Naive thymus-derived CD4-positive, alpha-beta T cell (primary cell): ENCODE measurements around the gene HEXD. TPM values are rescaled to one million over a fixed set of nuclear protein-coding genes. Genes with fewer than 3 reads are reported as not detected.

Experiments used
- ATAC-seq: fragments of 150-1000 bp; cut with Tn5 transposase; 2 replicates; pipeline ENCODE4 v1.10.0; 2021; ENCODE audit warnings: mild to moderate bottlenecking, moderate library complexity
- CTCF ChIA-PET: fragments of 350-600 bp; sonication (Branson Sonifier 250); formaldehyde crosslinking; loops from one replicate; lab custom pipeline; 2021; ENCODE audit warnings: antibody characterized with exemption; lab: Charles Lee
- POLR2A ChIA-PET: fragments of 350-600 bp; sonication (Branson Sonifier 250); formaldehyde crosslinking; loops from one replicate; lab custom pipeline; 2021; ENCODE audit warnings: antibody characterized with exemption, inconsistent platforms; lab: Charles Lee
- DNase-seq, 9 donors: peaks; one replicate each; pipeline versions ENCODE4 v3.0.0 to v3.0.0-alpha.2; 2020 to 2022; ENCODE audit warnings: mixed read lengths in 1 of 9
- H3K27ac ChIP-seq: one replicate; pipeline ENCODE4 v1.7.0; 2013; ENCODE audit warnings: mild to moderate bottlenecking, low read depth, low read length, moderate library complexity
- H3K27me3 ChIP-seq, 2 donors: one replicate each; pipeline ENCODE4 v1.7.0; 2013; ENCODE audit warnings: low read length in 2 of 2, mild to moderate bottlenecking in 2 of 2, moderate library complexity in 2 of 2; ENCODE audit not compliant: control insufficient read depth in 2 of 2, insufficient read depth in 2 of 2
- H3K36me3 ChIP-seq, 3 experiments: 1 replicate in 2 of 3; 2 replicates in 1 of 3; pipeline ENCODE4 v1.7.0; 2013; ENCODE audit warnings: low read length in 3 of 3, mild to moderate bottlenecking in 3 of 3, moderate library complexity in 1 of 3; ENCODE audit not compliant: insufficient read depth in 3 of 3, control insufficient read depth in 2 of 3
- H3K4me1 ChIP-seq, 2 donors: one replicate each; pipeline ENCODE4 v1.7.0; 2013; ENCODE audit warnings: low read length in 2 of 2, mild to moderate bottlenecking in 2 of 2, moderate library complexity in 1 of 2; ENCODE audit not compliant: control insufficient read depth in 2 of 2, insufficient read depth in 2 of 2
- H3K4me3 ChIP-seq: 2 replicates; pipeline ENCODE4 v1.7.0; 2013; ENCODE audit warnings: mild to moderate bottlenecking, low read length
- H3K9me3 ChIP-seq, 3 experiments: 1 replicate in 2 of 3; 2 replicates in 1 of 3; pipeline ENCODE4 v1.7.0; 2013; ENCODE audit warnings: low read length in 3 of 3; ENCODE audit not compliant: control insufficient read depth in 2 of 3
- H3K27ac Mint-ChIP-seq, 9 donors: one replicate each; pipeline ENCODE4 v1.8.0; 2020 to 2022; ENCODE audit warnings: mixed read lengths in 9 of 9, mild to moderate bottlenecking in 8 of 9, moderate library complexity in 5 of 9, inconsistent platforms in 2 of 9
- H3K27me3 Mint-ChIP-seq, 5 donors: one replicate each; pipeline ENCODE4 v1.8.0; 2021 to 2022; ENCODE audit warnings: mixed read lengths in 5 of 5, mild to moderate bottlenecking in 1 of 5
- H3K36me3 Mint-ChIP-seq, 5 donors: one replicate each; pipeline ENCODE4 v1.8.0; 2020 to 2022; ENCODE audit warnings: mixed read lengths in 5 of 5, mild to moderate bottlenecking in 3 of 5, inconsistent platforms in 1 of 5
- H3K4me1 Mint-ChIP-seq, 7 donors: one replicate each; pipeline ENCODE4 v1.8.0; 2020 to 2022; ENCODE audit warnings: mixed read lengths in 7 of 7, mild to moderate bottlenecking in 3 of 7, inconsistent platforms in 1 of 7
- H3K4me3 Mint-ChIP-seq, 10 donors: one replicate each; pipeline ENCODE4 v1.8.0; 2020 to 2022; ENCODE audit warnings: mild to moderate bottlenecking in 10 of 10, mixed read lengths in 10 of 10, moderate library complexity in 6 of 10, inconsistent platforms in 2 of 10
- H3K9me3 Mint-ChIP-seq, 11 donors: one replicate each; pipeline ENCODE4 v1.8.0; 2020 to 2022; ENCODE audit warnings: mixed read lengths in 11 of 11, mild to moderate bottlenecking in 4 of 11, inconsistent platforms in 1 of 11, moderate library complexity in 1 of 11
- intact Hi-C, 2 donors: fragments of 100-400 bp; cut with micrococcal nuclease; formaldehyde crosslinking; loops; one replicate each; pipeline ENCODE4 v1.15.1; 2023
- polyA plus RNA-seq, 2 donors: library from polyadenylated mRNA; unstranded; fragments of 300-500 nt; fragmentation: Illumina TruSeq; gene quantifications; one replicate each; pipeline ENCODE4 v1.2.3, GENCODE V29; 2021
- total RNA-seq, 6 experiments: library from RNA in 5 of 6; stranded (reverse) in 5 of 6; gene quantifications; 1 replicate in 5 of 6; 2 replicates in 1 of 6; pipeline ENCODE4 v1.2.3 and lab custom pipeline; 2021 to 2026

HEXD gene
- total and polyA plus RNA-seq, 7 experiments from 2014 or later, result 12.5 to 153 (median 66.8) TPM

DNA sequence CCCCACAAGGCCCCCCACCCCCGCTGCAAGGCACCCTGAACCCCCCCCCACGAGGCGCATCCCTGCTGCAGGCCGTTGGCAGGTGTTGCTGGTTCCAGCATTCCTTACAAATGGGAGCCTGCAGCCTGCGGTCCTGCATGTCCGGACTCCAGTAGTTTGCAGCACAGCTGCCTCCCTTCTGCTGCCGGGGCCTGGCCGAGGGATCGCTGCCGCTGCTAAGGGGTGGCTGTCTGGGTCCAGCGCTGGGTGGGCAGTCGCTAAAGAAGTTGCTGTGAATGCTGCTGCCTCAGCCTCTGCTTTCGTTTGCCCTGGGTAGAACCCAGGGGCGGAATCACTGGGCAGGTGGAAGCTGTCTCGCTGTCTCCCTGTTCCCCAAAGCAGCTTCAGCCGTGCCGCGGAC is 34.7 kb upstream of the HEXD start:
- H3K9me3 ChIP-seq, result no peaks in the 10 kb centered on the region
- peaks cover 20 to 24% (median 21%) of the 10 kb centered on the region in 5 donors for H3K27me3 Mint-ChIP-seq
- H3K27ac ChIP-seq, result no peak overlapping the region
- intact Hi-C loops, result no loop called here
- DNase-seq (no peak), ATAC-seq (no peak)
- ChIA-PET CTCF (no interaction called here), POLR2A (no interaction called here)
- no peak overlapping the region for H3K4me3 ChIP-seq
- H3K9me3 Mint-ChIP-seq, result peaks cover 0 to 3% (median 0%) of the 10 kb centered on the region in 11 donors
- H3K4me3 Mint-ChIP-seq, result no peak overlapping the region
- H3K27me3 ChIP-seq, result no peaks in the 10 kb centered on the region
- H3K36me3 ChIP-seq, result no peaks in the 10 kb centered on the region
- H3K4me1 ChIP-seq, result peaks cover 0 to 5% of the 10 kb centered on the region in 2 donors
- H3K27ac Mint-ChIP-seq, result no peak overlapping the region
- H3K4me1 Mint-ChIP-seq, result peaks cover 5 to 13% (median 7%) of the 10 kb centered on the region in 7 donors
- no peaks in the 10 kb centered on the region for H3K36me3 Mint-ChIP-seq

GRCh38 chr17:82384051-82384729 is 34.0 kb upstream of the HEXD start:
- Histone ChIP-seq H3K4me3 (no peak overlapping the region), H3K27ac (no peak overlapping the region), H3K27me3 (no peaks in the 10 kb centered on the region), H3K4me1 (peaks cover 0 to 5% of the 10 kb centered on the region in 2 donors), H3K9me3 (no peaks in the 10 kb centered on the region), H3K36me3 (no peaks in the 10 kb centered on the region)
- ChIA-PET POLR2A (interaction anchor here (0.8 kb wide), 1 partner anchor 111 kb away, joined by 5 read pairs; no protein-coding TSS in a partner anchor), CTCF (no interaction called here)
- intact Hi-C loops, result no loop called here
- no peak for ATAC-seq
- peaks cover 5 to 13% (median 7%) of the 10 kb centered on the region in 7 donors for H3K4me1 Mint-ChIP-seq
- H3K27ac Mint-ChIP-seq, result no peak overlapping the region
- peaks cover 16 to 21% (median 18%) of the 10 kb centered on the region in 5 donors for H3K27me3 Mint-ChIP-seq
- no peak overlapping the region for H3K4me3 Mint-ChIP-seq
- DNase-seq, result no peak
- H3K36me3 Mint-ChIP-seq, result no peaks in the 10 kb centered on the region
- H3K9me3 Mint-ChIP-seq, result peaks cover 0 to 3% (median 0%) of the 10 kb centered on the region in 11 donors

GRCh38 chr17:82384730-82385481 is 33.2 kb upstream of the HEXD start:
- Mint-ChIP-seq H3K9me3 (peaks cover 0 to 3% (median 0%) of the 10 kb centered on the region in 11 donors), H3K4me3 (no peak overlapping the region), H3K4me1 (peaks cover 5 to 12% (median 7%) of the 10 kb centered on the region in 7 donors), H3K36me3 (no peaks in the 10 kb centered on the region), H3K27ac (no peak overlapping the region), H3K27me3 (peaks cover 13 to 18% (median 16%) of the 10 kb centered on the region in 5 donors)
- H3K9me3 ChIP-seq, result no peaks in the 10 kb centered on the region
- no peaks in the 10 kb centered on the region for H3K36me3 ChIP-seq
- peaks cover 0 to 5% of the 10 kb centered on the region in 2 donors for H3K4me1 ChIP-seq
- no peaks in the 10 kb centered on the region for H3K27me3 ChIP-seq
- no peak overlapping the region for H3K27ac ChIP-seq
- no peak for ATAC-seq
- intact Hi-C loops, result no loop called here
- DNase-seq, result no peak
- POLR2A ChIA-PET, result interaction anchor here (0.8 kb wide), 1 partner anchor 110 kb away, joined by 5 read pairs; no protein-coding TSS in a partner anchor
- no peak overlapping the region for H3K4me3 ChIP-seq
- CTCF ChIA-PET, result no interaction called here

- Histone ChIP-seq H3K27ac (no peak overlapping the region), H3K27me3 (no peaks in the 10 kb centered on the region), H3K9me3 (no peaks in the 10 kb centered on the region), H3K36me3 (no peaks in the 10 kb centered on the region), H3K4me1 (peaks cover 0 to 5% of the 10 kb centered on the region in 2 donors), H3K4me3 (no peak overlapping the region)
- DNase-seq, result no peak
- H3K4me3 Mint-ChIP-seq, result no peak overlapping the region
- intact Hi-C loops, result no loop called here
- H3K4me1 Mint-ChIP-seq, result peaks cover 5 to 10% (median 7%) of the 10 kb centered on the region in 7 donors
- H3K27me3 Mint-ChIP-seq, result peaks cover 7 to 11% (median 10%) of the 10 kb centered on the region in 5 donors
- ATAC-seq, result no peak
- H3K9me3 Mint-ChIP-seq, result peaks cover 0 to 3% (median 0%) of the 10 kb centered on the region in 11 donors
- H3K27ac Mint-ChIP-seq, result no peak overlapping the region
- H3K36me3 Mint-ChIP-seq, result no peaks in the 10 kb centered on the region
- ChIA-PET POLR2A (no interaction called here), CTCF (no interaction called here)
Measured at GRCh38 chr17:82385559-82386254, 32.4 kb upstream of the HEXD start.

DNA sequence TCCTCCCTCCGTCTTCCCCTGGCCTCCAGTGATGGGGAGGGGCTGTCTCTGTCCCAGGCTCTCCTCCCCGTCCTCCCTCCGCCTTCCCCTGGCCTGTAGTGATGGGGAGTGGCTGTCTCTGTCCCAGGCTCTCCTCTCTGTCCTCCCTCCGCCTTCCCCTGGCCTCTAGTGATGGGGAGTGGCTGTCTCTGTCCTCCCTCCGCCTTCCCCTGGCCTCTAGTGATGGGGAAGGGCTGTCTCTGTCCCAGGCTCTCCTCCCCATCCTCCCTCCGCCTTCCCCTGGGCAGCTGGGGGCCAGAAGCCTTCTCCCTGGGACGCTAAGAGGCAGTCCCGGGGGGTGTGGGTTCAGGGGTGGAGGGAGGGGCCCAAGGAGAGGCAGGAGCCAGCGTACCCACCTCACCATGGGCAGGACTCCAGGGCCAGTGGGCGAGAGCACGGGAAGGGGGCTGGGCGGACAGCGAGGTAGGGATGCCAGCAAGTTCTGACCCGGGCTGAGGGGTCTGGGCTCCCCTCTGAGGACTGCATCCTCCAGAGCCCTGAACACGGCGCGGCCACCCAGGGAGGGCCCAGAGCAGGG is 31.8 kb upstream of the HEXD start:
- Mint-ChIP-seq H3K4me1 (peaks cover 3 to 10% (median 7%) of the 10 kb centered on the region in 7 donors), H3K27me3 (peaks cover under 1 to 4% (median 4%) of the 10 kb centered on the region in 5 donors), H3K27ac (no peak overlapping the region), H3K9me3 (peaks cover 0 to 2% (median 0%) of the 10 kb centered on the region in 11 donors), H3K4me3 (no peak overlapping the region), H3K36me3 (no peaks in the 10 kb centered on the region)
- ChIA-PET POLR2A (no interaction called here), CTCF (no interaction called here)
- Histone ChIP-seq H3K9me3 (no peaks in the 10 kb centered on the region), H3K27ac (no peak overlapping the region), H3K4me3 (no peak overlapping the region), H3K4me1 (peaks cover 0 to 5% of the 10 kb centered on the region in 2 donors), H3K27me3 (no peaks in the 10 kb centered on the region), H3K36me3 (peaks cover 0 to under 1% (median 0%) of the 10 kb centered on the region in 3 experiments)
- ATAC-seq (no peak), DNase-seq (no peak)
- intact Hi-C loops, result no loop called here
